HL-60/S4 treated with phorbol 12-myristate 13-acetate at 8.2 ng/mL for 4 days and 3 days (cell line): ENCODE measurements around the gene AHCYL2.
"Not testable (repeated sequence)": the region's sequence is repeated elsewhere in the genome, so short reads cannot be mapped to it uniquely, and the experiment has no call there.

Experiments
- in situ Hi-C: fragments of 300-500 bp; cut with MboI; formaldehyde crosslinking; loops from 2 replicates; pipeline ENCODE4 v1.15.0; 2022; ENCODE audit warnings: low sequenced_read_pairs

The AHCYL2 gene

DNA sequence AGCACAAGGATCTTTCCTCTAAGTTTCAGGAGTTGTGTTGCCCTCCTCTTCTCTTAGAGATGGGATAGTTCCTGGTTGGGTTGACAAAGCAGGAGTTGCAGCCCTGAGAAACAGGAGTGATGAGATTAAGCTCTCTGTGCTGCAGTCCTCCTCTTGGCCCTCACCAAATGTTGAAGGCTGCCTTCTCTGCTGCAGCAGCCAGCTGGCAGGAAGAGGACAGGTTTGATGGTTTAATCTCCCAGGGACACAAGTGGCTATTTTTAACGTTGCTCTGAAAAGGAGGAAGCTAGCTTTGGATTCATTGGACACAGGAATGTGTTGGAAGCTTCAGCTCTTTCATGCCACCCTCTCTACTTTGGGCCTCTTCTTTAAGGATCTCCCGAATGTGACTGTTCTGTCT, 218.8 kb downstream of the AHCYL2 start:
- in situ Hi-C loops = no loop called here

DNA sequence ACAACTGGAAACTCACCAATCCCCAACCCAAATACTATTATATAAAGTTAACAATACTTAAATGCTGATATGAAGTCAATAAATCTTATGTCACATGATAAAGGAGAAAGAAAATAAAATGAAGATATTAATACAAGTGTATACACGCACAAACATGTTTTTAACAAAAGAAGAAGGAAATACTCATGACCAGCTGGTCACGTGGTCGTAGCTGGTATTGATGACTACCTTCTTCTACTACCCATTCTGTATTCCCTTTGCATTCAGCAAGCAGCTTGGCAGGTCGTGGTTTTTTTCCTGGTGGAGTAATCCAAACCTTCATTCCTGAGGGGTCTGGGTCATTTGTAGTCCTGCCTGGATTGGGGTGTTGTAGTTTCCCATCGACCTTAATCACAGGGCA, 219.9 kb downstream of the AHCYL2 start:
- in situ Hi-C loops = not testable (repeated sequence)

DNA sequence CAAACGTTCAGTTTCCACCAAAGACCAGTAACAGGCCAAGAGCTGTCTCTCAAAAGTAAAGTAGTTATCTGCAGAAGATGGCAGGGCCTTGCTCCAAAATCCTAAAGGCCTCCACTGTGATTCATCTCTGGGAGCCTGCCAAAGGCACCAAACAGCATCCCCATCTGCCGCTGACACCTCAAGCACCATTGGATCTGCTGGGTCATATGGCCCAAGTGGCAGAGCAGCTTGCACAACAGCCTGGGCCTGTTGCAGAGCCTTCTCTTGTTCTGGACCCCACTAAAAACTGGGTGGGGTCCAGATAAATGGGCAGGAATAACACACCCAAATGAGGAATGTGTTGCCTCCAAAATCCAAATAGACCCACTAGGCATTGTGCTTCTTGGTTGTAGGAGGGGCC, 222.1 kb downstream of the AHCYL2 start:
- in situ Hi-C loops = not testable (repeated sequence)

DNA sequence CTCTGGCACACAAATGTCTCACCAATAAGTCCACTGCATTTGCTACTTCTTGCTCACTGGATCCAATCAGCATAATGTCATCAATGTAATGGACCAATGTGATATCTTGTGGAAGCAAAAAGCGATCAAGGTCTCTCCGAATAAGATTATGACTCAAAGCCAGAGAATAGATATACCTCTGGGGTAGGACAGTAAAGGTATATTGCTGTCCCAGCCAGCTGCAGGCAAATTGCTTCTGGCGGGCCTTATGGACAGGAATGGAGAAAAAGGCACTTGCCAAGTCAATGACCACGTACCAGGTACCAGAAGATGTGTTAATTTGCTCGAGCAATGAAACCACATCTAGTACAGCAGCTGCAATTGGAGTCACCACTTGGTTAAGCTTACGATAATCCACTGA, 222.6 kb downstream of the AHCYL2 start:
- in situ Hi-C loops = not testable (repeated sequence)

DNA sequence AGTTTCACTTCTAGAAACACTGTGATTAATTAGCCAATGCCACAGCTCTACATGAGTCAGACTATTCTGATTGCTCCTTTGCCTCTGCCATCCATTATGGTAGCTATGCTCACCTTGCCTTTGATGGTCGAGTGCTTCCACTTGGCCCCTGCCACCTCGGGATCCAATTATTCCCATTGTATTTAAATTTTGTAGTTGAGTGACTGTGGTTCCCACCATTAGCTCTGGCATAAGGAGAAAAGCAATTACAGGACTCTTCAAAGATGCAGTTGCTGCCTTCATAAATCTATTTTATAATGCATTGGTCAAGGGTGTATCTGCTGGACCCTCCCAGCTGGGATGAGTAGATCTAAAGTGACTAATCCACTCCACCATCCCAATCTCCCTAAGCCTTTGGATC, 223.8 kb downstream of the AHCYL2 start:
- in situ Hi-C loops = not testable (repeated sequence)

DNA sequence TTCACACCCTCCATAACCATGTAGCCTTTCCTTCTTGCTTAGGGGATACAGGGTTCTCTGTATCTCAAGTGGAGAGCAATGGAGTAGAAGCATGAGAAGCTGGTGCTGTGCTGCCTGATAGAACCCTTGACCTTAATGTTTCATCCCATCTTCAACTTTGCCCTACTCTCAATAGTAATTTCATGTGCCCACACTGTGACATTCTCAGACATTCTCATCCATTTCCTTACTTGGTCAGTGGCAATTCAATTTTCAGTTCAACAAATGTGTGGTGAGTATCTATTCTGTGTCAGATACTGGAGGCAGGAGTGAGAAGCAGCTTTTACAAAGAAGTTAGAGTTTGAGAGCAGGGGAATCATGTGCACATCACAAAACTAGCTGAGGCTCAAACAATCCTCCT, 225.5 kb downstream of the AHCYL2 start:
- in situ Hi-C loops = loop anchor here (25.0 kb wide), 1 partner anchor 88 kb away; no protein-coding TSS in a partner anchor

DNA sequence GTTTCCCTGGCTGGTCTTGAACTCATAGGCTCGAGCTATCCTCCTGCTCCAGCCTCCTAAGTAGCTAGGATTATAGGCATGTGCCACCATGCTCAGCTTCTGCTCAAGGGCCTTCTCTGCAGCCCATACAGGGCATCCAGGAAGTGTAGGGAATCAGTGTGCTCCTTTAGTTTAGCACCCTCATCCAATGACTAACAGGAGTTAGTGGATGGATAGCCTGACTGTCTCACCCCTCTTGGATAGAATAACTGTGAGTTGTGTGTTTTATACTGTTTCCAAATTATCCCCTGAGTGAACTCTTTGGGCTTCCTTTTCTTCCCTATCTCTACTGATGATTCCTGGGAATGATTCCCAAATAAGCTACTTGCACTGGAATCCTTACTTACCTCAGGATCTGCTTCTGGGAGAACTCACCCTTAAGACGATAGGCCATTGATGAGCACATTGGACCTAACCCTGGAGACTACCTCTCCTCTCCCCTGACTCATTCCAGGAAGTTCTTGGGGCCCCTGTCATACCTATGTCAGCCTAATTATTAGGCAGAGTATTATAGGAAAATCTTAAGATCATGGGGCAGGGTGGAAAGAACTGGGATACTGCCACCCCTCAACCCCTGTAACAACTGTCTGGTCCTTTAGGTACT, 227.9 kb downstream of the AHCYL2 start:
- in situ Hi-C loops = loop anchor here (25.0 kb wide), 1 partner anchor 90 kb away; no protein-coding TSS in a partner anchor

DNA sequence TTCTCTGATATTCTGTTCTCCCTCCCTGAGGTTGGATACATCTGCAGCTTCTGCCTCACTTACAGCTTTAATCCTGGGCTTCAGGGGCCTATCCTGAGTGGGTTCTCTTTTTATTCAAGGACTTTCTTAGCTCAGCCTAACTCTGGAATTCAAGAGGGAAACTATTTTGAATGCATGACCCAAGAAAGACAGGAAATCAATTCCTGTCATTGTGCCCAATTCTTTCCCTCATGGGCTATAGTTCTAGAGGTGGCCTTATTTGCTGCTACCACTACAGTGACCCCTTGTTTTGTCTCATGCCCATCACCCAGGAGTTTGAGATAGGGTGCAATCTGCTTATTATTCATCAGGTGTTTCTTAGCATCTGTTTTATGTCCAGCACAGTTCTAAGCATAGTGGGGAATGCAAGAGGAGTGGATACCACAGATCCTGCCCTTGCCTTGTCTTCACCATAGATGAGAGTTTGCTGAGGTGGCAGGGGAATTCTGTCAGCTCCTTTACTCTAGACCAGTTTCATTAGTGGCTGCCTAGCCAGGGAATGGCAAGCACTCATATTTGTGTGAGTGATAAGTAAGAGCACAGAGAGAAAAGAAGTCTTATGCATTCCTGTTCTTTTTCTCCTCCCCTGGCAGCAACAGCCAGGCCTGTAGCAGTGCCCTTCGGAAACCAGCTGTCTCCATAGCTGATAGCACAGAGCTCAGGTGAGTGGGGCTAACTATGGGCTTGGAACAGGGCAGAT, 228.8 kb downstream of the AHCYL2 start:
- in situ Hi-C loops = loop anchor here (25.0 kb wide), 1 partner anchor 91 kb away; no protein-coding TSS in a partner anchor

DNA sequence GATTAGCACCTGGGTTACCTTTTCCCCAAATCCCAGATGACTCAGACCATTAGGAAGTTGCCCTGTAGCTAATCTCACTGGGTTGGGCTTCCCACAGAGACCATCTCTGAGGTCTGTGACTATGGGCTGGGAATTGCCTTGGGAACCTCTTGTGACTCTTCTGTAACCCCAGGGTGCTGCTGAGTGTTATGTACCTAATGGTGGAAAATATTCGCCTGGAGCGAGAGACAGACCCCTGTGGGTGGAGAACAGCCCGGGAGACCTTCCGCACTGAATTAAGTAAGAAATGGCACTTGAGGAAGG, 229.4 kb downstream of the AHCYL2 start:
- in situ Hi-C loops = loop anchor here (25.0 kb wide), 1 partner anchor 92 kb away; no protein-coding TSS in a partner anchor

DNA sequence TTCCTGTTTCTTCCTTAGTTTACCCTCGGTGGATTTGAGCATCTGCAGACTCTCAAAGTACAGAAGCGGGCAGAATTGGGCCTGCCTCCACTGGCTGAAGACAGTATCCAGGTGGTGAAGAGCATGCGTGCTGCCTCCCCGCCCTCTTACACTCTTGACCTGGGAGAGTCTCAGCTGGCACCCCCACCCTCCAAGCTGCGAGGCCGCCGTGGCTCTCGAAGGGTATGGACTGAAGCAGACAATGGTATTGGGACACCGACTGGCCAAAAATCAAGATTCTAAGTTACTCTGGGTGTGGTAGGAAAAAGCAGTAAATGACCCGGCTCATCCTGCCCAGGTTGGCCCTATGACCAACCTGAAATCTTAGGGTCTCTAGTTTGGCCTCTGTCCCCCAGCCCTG, 231.6 kb downstream of the AHCYL2 start:
- in situ Hi-C loops = loop anchor here (25.0 kb wide), 1 partner anchor 94 kb away; no protein-coding TSS in a partner anchor

DNA sequence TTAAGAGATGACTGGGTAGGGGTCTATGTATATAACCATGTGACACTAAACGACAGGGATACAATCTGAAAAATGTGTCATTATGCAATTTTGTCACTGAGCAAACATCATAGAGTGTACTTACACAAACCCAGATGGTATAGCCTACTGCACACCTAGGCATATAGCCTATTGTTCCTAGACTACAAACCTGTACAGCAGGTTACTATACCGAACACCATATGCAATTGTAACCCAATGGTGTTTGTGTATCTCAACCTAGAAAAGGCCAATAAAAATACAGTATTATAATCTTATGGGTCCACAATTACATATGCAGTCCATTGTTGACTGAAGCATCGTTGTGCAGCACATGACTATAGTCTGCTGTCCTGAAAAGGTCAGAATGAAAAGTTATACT, 232.3 kb downstream of the AHCYL2 start:
- in situ Hi-C loops = loop anchor here (25.0 kb wide), 1 partner anchor 95 kb away; no protein-coding TSS in a partner anchor

DNA sequence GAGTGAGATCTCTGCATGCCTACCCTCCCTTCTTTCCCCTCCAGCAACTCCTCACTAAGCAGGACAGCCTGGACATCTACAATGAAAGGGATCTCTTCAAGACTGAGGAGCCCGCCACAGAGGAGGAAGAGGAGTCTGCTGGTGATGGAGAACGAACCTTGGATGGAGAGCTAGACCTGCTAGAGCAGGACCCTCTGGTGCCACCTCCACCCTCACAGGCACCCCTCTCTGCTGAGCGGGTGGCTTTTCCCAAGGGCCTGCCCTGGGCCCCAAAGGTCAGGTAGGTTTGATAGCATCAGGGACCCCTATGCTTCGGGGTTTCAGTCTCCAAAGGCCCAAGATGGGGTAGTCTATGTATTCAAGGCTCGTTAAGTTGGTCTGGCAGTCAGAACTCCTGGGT, 233.3 kb downstream of the AHCYL2 start:
- in situ Hi-C loops = loop anchor here (25.0 kb wide), 1 partner anchor 96 kb away; no protein-coding TSS in a partner anchor

DNA sequence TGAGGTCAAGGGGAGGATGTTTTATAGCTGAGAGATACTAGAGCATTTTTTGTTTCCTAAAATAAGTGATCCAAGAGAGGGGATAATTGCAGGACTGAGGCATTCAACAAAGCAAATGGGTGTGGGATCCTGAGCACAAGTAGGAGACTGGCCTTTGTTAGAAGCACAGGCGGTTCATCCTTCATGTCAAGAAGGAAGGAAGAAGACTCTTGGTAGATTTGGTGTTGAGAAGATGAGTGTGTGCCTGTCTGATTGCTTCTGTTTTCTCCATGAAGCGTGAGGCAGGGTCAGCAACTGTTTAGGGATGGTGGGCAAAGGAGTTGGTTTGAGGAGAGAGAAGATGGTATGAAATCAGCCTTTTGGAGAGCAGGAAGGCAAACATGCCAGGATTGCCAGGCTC, 237.0 kb downstream of the AHCYL2 start:
- in situ Hi-C loops = loop anchor here (25.0 kb wide), 1 partner anchor 100 kb away; no protein-coding TSS in a partner anchor

DNA sequence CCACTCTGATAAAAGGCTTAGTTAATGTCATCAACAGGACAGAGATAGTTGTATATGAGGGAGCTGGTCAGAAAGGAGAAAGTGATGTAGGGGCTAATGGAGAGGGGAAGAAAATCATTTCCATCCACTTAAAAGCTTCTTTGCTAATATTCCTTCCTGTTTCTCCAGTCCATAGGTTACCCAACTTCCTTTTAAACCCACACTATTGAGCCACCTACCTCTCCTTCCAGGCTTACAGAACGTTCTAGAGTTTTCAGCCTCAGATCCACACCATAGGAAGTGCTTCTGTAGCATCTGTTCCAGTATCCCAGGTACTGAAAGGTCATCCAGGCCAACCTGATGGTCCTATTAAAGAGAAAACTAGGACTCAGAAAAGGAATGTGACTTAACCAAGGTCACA, 237.6 kb downstream of the AHCYL2 start:
- in situ Hi-C loops = loop anchor here (25.0 kb wide), 1 partner anchor 100 kb away; no protein-coding TSS in a partner anchor

DNA sequence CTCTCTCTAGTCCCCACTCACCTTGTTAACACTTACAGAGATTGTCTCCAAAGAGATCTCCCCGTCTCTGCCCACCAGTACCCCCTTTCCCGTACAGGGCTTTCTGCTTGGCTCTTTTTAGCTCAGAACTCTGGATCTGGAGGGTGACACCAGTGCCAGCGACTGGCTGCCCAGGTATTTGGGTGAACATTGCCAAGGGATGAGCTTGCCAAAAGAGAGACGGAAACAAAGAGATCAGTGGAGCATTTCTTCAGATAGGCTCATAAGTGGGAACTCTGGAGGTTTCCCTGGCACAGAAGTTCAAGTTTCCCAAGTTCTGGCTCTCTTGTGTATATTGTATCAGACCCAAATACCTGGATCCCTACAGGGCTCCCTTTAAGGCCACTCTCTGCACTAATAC, 239.4 kb downstream of the AHCYL2 start:
- in situ Hi-C loops = loop anchor here (25.0 kb wide), 1 partner anchor 102 kb away; no protein-coding TSS in a partner anchor

DNA sequence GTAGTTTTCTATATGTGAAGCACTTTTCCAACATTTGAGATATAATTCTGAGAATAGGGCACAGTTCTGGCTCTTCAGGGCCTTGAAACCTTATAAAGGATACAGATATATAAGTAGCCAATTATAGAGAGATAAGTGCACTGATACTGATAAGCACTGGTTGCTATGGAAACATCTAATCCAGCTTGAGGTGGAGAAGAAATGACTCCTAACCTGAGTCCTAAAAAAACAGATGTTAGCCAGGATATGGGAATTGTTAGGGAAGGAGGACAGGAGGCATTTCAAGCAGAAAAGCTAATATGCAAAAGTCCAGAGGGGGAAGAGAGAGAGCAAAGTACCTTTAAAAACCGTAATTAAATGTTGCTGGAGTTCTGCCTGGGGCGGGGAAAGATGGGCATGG, 240.2 kb downstream of the AHCYL2 start:
- in situ Hi-C loops = loop anchor here (25.0 kb wide), 1 partner anchor 103 kb away; no protein-coding TSS in a partner anchor

DNA sequence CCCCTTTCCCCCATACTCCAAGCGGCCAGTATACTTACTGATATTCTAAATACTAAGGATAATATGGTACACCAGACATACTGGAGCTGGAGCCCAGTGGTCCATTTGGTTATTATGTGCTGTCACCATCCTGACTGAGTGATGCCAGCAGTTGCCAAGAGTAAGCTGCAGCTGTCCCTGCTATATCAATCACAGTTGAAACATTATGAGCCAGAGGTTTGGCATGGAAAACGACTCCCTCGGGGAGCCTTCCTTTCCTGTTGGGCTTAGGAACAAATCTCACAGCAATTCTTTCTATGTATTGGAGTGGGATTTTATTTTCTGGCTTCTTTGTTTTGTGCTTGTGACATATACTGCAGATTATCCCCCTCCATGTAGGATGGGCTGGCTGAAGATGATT, 242.0 kb downstream of the AHCYL2 start:
- in situ Hi-C loops = loop anchor here (25.0 kb wide), 1 partner anchor 104 kb away; no protein-coding TSS in a partner anchor

DNA sequence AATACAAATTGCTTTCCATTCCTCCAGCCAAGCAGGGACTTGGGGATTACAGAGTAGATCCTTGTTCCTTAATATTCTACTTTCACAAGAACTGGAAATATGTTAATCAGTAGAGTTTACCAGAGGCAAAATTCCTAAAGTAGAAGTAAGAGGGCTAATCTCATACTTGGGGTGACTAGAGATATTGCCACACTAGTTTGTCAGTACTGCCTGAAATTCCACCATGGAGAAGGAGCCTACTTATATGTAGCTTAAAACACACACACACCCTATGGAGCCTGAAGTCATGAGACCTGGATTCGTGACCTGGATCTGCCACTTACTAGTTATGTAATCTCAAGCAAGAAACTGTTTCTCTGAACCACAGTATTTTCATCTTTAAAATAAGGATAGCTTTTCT, 243.3 kb downstream of the AHCYL2 start:
- in situ Hi-C loops = loop anchor here (25.0 kb wide), 1 partner anchor 106 kb away; no protein-coding TSS in a partner anchor

DNA sequence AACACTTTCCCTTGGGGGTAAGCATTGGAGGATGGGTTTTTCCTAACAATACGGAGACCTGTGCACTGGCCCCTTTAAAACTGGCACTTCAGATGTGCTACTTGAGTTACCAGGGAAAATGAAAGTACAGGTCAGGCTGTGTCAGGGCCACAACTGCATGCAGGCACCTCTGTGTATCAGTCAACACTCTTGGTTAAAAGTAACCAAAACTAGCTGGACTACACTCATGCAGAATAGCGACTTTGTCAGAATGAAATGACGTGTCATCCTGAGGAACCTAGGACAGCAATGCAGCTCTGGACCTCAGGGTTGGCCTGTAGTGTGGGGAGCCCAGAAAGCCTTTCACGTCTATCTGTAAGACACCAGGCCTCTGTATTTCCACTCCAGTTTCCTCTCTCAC, 243.7 kb downstream of the AHCYL2 start:
- in situ Hi-C loops = loop anchor here (25.0 kb wide), 1 partner anchor 106 kb away; no protein-coding TSS in a partner anchor

DNA sequence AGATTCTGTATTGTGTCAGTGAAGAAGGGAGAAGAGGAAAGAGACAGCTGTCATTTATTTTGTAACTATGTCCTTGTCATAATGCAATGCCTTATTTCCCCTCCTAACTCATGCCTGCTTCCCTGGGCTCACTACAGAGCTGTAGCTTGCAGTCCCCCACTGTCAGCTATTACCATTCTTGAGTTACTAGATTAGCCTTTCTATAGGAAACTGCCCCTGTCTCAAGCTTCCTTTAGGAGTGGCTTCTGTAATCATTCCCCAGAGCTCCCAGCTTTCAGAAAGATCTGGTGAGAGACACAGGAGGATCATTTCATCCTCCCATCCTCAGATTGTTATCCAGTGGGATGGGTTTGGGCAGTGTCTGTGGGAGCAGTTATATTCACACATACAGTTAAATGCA, 245.1 kb downstream of the AHCYL2 start:
- in situ Hi-C loops = loop anchor here (25.0 kb wide), 1 partner anchor 108 kb away; no protein-coding TSS in a partner anchor

DNA sequence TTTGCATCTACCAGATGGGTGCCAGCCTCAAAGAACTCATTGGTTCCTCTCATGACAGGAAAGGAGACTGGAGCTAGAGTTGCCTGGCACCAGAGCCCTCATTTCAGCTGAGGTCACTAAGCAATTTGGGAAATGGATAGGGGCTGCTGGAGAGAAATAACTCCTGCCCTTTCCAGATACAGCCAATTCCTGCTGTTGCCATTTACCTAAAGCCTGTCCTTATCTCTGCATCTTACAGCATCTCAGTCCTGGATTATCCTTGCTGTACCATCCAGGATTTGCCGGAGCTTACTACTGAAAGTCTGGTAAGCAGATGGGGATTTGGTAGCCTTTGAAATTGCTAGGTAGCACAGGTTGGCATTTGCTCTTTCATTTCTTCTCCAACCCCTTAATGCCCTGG, 245.6 kb downstream of the AHCYL2 start:
- in situ Hi-C loops = loop anchor here (25.0 kb wide), 1 partner anchor 108 kb away; no protein-coding TSS in a partner anchor
